Testis (tissue), 3 donors: Measurements from ENCODE around the gene NOL4L. TPM values are rescaled to one million over a fixed set of nuclear protein-coding genes. Genes with fewer than 3 reads are reported as not detected.
A peak's percentile ranks its signal among the peaks of the same experiment; 100 is the strongest.

Source experiments
- DNase-seq: peaks from one replicate; pipeline ENCODE4 v3.0.0-alpha.2; 2019
- H3K27ac ChIP-seq, 2 donors: fragments of 200-600 bp; sonication (generic); one replicate each; pipeline ENCODE4 v1.5.1; 2019
- H3K27me3 ChIP-seq: fragments of 200-600 bp; sonication (generic); one replicate; pipeline ENCODE4 v1.5.1; 2019
- H3K36me3 ChIP-seq: fragments of 200-600 bp; sonication (generic); one replicate; pipeline ENCODE4 v1.5.1; 2017; ENCODE audit warnings: low read depth; ENCODE audit errors: missing control alignments
- H3K4me1 ChIP-seq: fragments of 200-600 bp; sonication (generic); one replicate; pipeline ENCODE4 v1.5.1; 2019
- H3K4me3 ChIP-seq, 2 donors: fragments of 200-600 bp; sonication (generic); one replicate each; pipeline ENCODE4 v1.5.1; 2017 to 2019
- H3K9me3 ChIP-seq: fragments of 200-600 bp; sonication (generic); one replicate; pipeline ENCODE4 v1.5.1; 2017
- POLR2A ChIP-seq: fragments of 450-650 bp; IDR thresholded peaks from one replicate; pipeline ENCODE4 v1.6.1; 2017; ENCODE audit warnings: antibody characterized with exemption, mild to moderate bottlenecking, moderate library complexity
- WGBS, 2 donors: methylation state at CpG; one replicate each; pipeline ENCODE4 v1.1.5; 2018; 5-methylcytosine and 5-hydroxymethylcytosine counted together
- intact Hi-C: fragments of 100-400 bp; cut with DNase I; formaldehyde crosslinking; loops from one replicate; pipeline ENCODE4 v1.15.1; 2023; ENCODE audit warnings: low total_unique reads
- polyA plus RNA-seq: library from polyadenylated mRNA; stranded (reverse); fragments of 350-450 nt; fragmentation: Illumina TruSeq; extraction: RNeasy Lipid Tissue Mini Kit (QIAGEN cat#74804); gene quantifications from one replicate; pipeline ENCODE4 v1.2.3, GENCODE V29; 2014; ENCODE audit warnings: low read depth, low replicate concordance; ENCODE audit not compliant: insufficient read depth
- total RNA-seq, 2 donors: library from RNA; depleted of rRNA; stranded (reverse); fragments of >200 nt; gene quantifications; one replicate each; pipeline ENCODE4 v1.2.3, GENCODE V29; 2016
- TF ChIP-seq, protein P1 (sequence below), 3 experiments: fragments of 450-650 bp in 2 of 3; fragments of 200-600 bp in 1 of 3; sonication (generic) in 1 of 3; IDR thresholded peaks; one replicate each; pipeline ENCODE4 v1.5.1; 2016 to 2019; ENCODE audit warnings: antibody characterized with exemption in 3 of 3, mild to moderate bottlenecking in 2 of 3, moderate library complexity in 1 of 3

Gene NOL4L
- total and polyA plus RNA-seq, 3 donors from 2014 or later = 100.0 to 129 (median 115) TPM

DNA sequence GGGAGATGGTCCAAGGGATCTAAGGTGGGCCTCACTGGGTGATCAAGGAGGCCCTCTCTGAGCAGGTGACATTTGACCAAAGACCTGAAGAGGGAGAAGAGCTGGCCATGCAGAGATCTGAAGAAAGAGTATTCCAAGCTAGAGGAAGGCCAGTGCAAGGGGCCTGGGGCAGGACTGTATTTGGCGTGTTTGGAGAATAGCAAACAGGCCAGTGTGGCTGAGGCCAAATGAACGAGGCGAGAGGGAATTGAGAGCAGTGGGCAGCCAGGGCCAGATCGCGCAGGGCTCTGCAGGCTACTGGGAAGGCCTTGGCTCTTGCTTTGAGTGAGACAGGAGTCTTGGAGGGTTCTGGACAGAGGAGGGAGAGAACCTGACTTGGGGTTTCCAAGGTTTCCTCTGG is 9.3 kb downstream of the NOL4L start:
- DNase-seq = no peak
- TF ChIP-seq, protein P1, sequence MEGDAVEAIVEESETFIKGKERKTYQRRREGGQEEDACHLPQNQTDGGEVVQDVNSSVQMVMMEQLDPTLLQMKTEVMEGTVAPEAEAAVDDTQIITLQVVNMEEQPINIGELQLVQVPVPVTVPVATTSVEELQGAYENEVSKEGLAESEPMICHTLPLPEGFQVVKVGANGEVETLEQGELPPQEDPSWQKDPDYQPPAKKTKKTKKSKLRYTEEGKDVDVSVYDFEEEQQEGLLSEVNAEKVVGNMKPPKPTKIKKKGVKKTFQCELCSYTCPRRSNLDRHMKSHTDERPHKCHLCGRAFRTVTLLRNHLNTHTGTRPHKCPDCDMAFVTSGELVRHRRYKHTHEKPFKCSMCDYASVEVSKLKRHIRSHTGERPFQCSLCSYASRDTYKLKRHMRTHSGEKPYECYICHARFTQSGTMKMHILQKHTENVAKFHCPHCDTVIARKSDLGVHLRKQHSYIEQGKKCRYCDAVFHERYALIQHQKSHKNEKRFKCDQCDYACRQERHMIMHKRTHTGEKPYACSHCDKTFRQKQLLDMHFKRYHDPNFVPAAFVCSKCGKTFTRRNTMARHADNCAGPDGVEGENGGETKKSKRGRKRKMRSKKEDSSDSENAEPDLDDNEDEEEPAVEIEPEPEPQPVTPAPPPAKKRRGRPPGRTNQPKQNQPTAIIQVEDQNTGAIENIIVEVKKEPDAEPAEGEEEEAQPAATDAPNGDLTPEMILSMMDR (IDR thresholded peaks at IDR 0.05) = no peak
- TF ChIP-seq POLR2A = no peak
- H3K4me3 ChIP-seq = no peak overlapping the region
- WGBS, 2 donors = 82 to 91% methylated on average over 5 of the region's 5 CpGs
- H3K27ac ChIP-seq = no peak overlapping the region
- peaks cover 8% of the 10 kb centered on the region for H3K4me1 ChIP-seq
- no peaks in the 10 kb centered on the region for H3K27me3 ChIP-seq
- H3K36me3 ChIP-seq = no peaks in the 10 kb centered on the region
- H3K9me3 ChIP-seq = no peaks in the 10 kb centered on the region
- intact Hi-C loops = no loop called here

DNA sequence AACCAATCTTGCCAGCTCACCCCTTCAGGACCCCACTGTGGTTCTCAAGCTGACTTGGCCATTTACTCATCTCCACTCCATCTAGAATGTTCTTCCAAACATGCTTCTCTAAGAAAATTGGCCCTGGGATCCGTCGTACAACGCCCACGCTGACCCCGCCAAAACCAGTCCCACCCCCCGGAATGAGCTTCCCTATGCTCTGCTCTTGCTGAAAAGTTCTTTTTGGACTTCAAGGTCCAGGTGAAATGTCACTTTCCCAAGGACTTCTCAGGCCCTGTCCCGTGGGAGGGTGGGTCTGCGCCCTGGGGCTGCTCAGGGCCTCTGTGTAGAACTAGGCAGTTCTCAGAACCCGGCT is 9.9 kb downstream of the NOL4L start:
- H3K4me1 ChIP-seq = peaks cover 8% of the 10 kb centered on the region
- 56% methylated on average over 7 to 9 of the region's 9 CpGs for WGBS, 2 donors
- no peaks in the 10 kb centered on the region for H3K9me3 ChIP-seq
- H3K27me3 ChIP-seq = no peaks in the 10 kb centered on the region
- no peaks in the 10 kb centered on the region for H3K36me3 ChIP-seq
- TF ChIP-seq, protein P1 (IDR thresholded peaks at IDR 0.05) = no peak
- no peak for TF ChIP-seq POLR2A
- intact Hi-C loops = no loop called here
- H3K27ac ChIP-seq = peak overlapping the region in 1 of 2 donors; percentile 58
- no peak overlapping the region for H3K4me3 ChIP-seq
- no peak for DNase-seq

GRCh38 chr20:32574296-32575226 is 10.6 kb downstream of the NOL4L start:
- Histone ChIP-seq H3K27ac (peak overlapping the region in 1 of 2 donors; percentile 58), H3K27me3 (no peaks in the 10 kb centered on the region), H3K4me3 (no peak overlapping the region), H3K9me3 (no peaks in the 10 kb centered on the region), H3K4me1 (peaks cover 8% of the 10 kb centered on the region), H3K36me3 (no peaks in the 10 kb centered on the region)
- DNase-seq = peak; percentile 69
- intact Hi-C loops = no loop called here
- 45 to 67% methylated on average over 19 to 34 of the region's 34 CpGs for WGBS, 2 donors
- no peak for TF ChIP-seq POLR2A
- TF ChIP-seq, protein P1 (IDR thresholded peaks at IDR 0.05) = no peak

GRCh38 chr20:32573167-32573851 is 11.8 kb downstream of the NOL4L start:
- no peaks in the 10 kb centered on the region for H3K27me3 ChIP-seq

More at GRCh38 chr20:32573167-32573851, 11.8 kb downstream of the NOL4L start:
- no peak overlapping the region for H3K4me3 ChIP-seq
- H3K27ac ChIP-seq = no peak overlapping the region
- DNase-seq = no peak
- H3K4me1 ChIP-seq = peaks cover 8% of the 10 kb centered on the region
- 90 to 94% methylated on average over 6 of the region's 6 CpGs for WGBS, 2 donors
- TF ChIP-seq, protein P1 (IDR thresholded peaks at IDR 0.05) = no peak
- no peaks in the 10 kb centered on the region for H3K36me3 ChIP-seq
- intact Hi-C loops = no loop called here
- H3K9me3 ChIP-seq = no peaks in the 10 kb centered on the region
